Effector memory CD4-positive, alpha-beta T cell (primary cell): ENCODE measurements around the gene MUC16.

ENCODE experiments used
- DNase-seq, 3 donors: peaks; one replicate each; pipeline ENCODE4 v3.0.0-alpha.2; 2020
- H3K27ac ChIP-seq: 2 replicates; pipeline ENCODE4 v1.7.0; 2013; ENCODE audit warnings: mild to moderate bottlenecking, low read length, moderate library complexity; ENCODE audit not compliant: insufficient read depth, poor library complexity, severe bottlenecking
- H3K27me3 ChIP-seq: replicated peaks from 2 replicates; pipeline ENCODE4 v1.7.0; 2013; ENCODE audit warnings: mild to moderate bottlenecking, low read length; ENCODE audit not compliant: insufficient read depth, control insufficient read depth, poor library complexity, severe bottlenecking
- H3K36me3 ChIP-seq: 2 replicates; pipeline ENCODE4 v1.7.0; 2013; ENCODE audit warnings: mild to moderate bottlenecking, low read length, moderate library complexity; ENCODE audit not compliant: control insufficient read depth, insufficient read depth
- H3K4me1 ChIP-seq: 2 replicates; pipeline ENCODE4 v1.7.0; 2013; ENCODE audit warnings: low read length, mild to moderate bottlenecking; ENCODE audit not compliant: control insufficient read depth, insufficient read depth, poor library complexity, severe bottlenecking
- H3K4me3 ChIP-seq: 2 replicates; pipeline ENCODE4 v1.7.0; 2013; ENCODE audit warnings: low read length, low read depth, mild to moderate bottlenecking; ENCODE audit not compliant: insufficient read depth, poor library complexity, severe bottlenecking
- H3K9me3 ChIP-seq: 2 replicates; pipeline ENCODE4 v1.7.0; 2013; ENCODE audit warnings: mild to moderate bottlenecking, low read length, moderate library complexity; ENCODE audit not compliant: control insufficient read depth

The MUC16 gene

DNA sequence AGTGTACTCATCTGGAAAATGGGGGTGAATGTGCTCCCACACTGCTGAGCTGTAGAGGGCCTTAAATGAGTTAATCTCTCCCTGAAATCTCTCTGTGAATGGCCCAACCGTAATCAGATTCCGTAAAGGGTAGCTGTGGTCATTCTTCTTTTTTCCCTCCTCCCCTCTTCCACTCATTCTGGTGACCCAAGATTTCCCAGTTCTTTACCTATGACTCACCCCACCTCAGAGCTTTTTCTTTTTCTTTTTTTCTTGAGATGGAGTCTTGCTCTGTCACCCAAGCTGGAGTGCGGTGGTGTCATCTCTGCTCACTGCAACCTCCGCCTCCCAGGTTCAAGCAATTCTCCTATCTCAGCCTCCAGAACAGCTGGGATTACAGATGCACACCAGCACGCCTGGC lies 33.3 kb upstream of the MUC16 start:
- DNase-seq, result no peak
- Histone ChIP-seq H3K36me3 (no peaks in the 10 kb centered on the region), H3K9me3 (no peaks in the 10 kb centered on the region), H3K4me3 (no peak overlapping the region), H3K27me3 (no peaks in the 10 kb centered on the region), H3K4me1 (no peaks in the 10 kb centered on the region), H3K27ac (no peak overlapping the region)

DNA sequence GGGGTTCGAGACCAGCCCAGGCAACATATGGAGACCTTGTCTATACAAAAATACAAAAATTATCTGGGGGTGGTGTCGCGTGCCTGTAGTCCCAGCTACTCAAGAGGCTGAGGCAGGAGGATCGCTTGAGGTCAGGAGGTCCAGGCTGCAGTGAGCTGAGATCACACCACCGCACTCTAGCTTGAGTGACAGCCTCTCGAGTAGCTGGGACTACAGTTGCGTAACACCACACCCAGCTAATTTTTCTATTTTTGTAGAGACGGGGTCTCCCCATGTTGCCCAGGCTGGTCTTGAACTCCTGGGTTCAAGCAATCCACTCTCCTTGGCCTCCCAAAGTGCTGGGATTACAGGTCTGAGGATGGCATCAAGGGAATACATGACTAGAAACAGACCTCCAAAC lies 30.8 kb upstream of the MUC16 start:
- Histone ChIP-seq H3K9me3 (no peaks in the 10 kb centered on the region), H3K27me3 (no peaks in the 10 kb centered on the region), H3K4me3 (no peak overlapping the region), H3K27ac (no peak overlapping the region), H3K4me1 (no peaks in the 10 kb centered on the region), H3K36me3 (no peaks in the 10 kb centered on the region)
- no peak for DNase-seq

DNA sequence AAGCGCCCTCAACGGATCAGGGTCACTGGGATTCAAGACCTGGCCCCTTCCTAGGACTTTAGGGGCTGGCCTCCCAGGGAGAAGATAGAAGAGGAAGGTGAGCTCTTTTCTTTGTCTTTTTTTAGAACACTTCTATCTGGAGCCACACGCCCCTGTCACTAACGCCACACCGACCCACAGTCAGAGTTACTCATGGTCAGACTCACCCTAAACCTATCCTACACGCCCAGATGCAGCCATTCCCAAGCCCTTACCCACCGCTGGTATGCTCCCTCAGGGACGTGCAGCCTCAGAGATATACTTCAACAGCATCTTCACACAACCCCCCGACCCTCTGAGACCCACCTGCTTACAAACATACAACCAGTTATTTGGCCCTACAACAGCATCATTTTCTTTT lies 29.9 kb upstream of the MUC16 start:
- no peak overlapping the region for H3K4me3 ChIP-seq
- H3K27ac ChIP-seq, result no peak overlapping the region
- no peaks in the 10 kb centered on the region for H3K4me1 ChIP-seq
- no peaks in the 10 kb centered on the region for H3K9me3 ChIP-seq
- DNase-seq, result no peak
- H3K27me3 ChIP-seq, result no peaks in the 10 kb centered on the region
- H3K36me3 ChIP-seq, result no peaks in the 10 kb centered on the region

DNA sequence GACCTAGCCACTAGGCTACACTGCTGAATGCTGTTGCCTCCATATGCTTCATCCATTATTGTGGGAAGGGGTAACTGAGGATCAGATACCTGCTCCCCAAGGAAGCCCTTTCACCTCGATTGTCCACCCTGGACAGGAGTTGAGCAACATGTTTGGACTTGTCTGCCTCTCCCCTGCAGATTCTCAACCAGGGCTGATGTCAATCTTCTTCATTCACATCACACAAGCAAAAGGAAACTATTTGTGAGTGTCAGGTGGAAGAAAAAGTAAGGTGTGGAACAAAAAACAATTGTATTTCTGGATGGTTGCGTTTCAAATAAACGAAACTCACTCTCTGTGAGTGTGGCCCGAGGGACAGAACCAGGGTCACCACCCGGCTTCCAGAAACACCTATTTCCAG lies 29.5 kb upstream of the MUC16 start:
- Histone ChIP-seq H3K36me3 (no peaks in the 10 kb centered on the region), H3K4me3 (no peak overlapping the region), H3K27ac (no peak overlapping the region), H3K4me1 (no peaks in the 10 kb centered on the region), H3K27me3 (no peaks in the 10 kb centered on the region), H3K9me3 (no peaks in the 10 kb centered on the region)
- no peak for DNase-seq

DNA sequence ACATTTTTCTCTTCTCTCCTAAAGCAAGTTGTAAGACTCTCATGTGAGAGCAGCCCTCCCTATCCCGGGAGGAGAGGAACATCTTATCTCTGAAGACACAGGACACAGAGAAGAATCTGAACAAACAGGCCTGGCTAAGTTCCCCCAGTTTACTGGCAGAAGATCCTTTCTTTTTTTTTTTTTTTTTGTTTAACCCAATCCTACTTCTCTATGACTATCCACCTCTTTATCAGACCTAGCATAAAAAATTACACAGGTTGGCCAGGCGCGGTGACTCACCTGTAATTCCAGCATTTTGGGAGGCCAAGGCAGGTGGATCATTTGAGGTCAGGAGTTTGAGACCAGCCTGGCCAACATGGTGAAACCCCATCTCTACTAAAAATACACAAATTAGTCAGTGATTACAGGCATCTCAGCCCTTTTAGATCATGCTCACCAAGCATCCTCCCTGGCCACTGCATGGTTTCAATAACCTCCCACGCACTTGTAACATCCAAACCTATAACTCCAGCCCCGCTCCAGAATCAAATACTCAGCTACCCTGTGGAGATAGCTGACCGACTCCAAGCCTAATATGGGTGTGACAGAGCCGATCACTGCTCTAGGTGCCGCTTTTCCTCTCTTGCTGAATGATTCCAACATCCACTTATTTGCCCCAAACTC lies 27.3 kb upstream of the MUC16 start:
- no peak for DNase-seq
- Histone ChIP-seq H3K36me3 (no peaks in the 10 kb centered on the region), H3K9me3 (no peaks in the 10 kb centered on the region), H3K27ac (no peak overlapping the region), H3K4me1 (no peaks in the 10 kb centered on the region), H3K4me3 (no peak overlapping the region), H3K27me3 (no peaks in the 10 kb centered on the region)

DNA sequence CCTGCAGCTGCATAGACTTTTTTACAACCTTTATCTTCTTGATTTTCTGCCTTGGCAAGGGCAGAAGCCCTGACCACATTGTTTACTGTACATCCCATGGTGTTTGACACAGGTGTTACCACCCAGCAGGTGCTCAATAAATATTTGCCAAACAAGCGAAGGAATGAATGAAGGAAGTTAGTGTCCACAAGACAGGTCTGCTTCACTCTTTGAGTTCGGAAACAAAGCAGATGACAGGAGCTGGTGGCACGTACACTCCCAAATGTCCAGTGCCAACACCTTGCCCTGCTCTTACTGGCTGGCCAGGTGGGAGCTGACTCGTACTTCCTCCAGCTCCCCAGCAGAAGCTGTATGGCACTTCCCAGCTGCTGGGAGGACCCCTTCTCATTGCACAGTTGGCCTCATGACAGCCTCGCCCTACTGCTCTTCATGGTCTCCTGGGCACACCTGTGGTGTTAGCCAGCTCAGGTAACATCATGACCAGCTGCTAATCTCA lies 22.0 kb upstream of the MUC16 start:
- no peaks in the 10 kb centered on the region for H3K9me3 ChIP-seq

DNA sequence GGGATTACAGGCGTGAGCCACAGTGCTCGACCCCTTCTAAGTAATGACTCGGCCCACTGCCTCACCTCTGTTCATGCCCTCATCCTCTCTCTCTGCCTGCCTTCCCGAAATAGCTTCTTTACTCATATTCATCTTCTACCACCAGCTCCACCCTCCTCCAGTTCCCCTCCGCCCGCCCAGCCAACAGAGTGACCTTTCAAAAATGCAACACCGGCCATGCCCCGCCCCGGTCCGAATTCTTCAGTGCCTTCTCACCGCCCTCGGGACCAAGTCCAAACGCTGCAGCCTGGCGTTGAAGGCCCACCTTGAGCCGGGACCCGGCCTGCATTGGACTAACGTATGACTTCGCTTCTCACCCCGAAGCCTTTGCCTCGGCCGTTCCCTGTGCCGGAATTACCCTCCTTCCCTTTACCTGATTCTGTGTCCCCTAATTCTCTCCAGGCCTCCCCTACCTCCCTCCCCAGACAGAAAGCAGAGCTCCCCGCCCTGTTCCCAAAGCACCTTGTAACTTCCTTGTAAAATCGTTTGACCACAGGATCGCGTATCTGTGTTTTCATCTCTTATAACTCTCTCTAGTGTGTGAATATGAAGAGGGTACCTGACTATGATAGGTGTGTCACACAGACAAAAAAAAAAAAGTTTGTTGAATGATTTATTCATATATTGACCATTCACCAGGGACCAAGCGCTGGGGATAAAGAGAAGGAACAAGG lies 8.1 kb upstream of the MUC16 start:
- H3K9me3 ChIP-seq, result no peaks in the 10 kb centered on the region
- no peaks in the 10 kb centered on the region for H3K36me3 ChIP-seq
- no peak for DNase-seq
- no peaks in the 10 kb centered on the region for H3K27me3 ChIP-seq
- H3K4me3 ChIP-seq, result no peak overlapping the region
- H3K27ac ChIP-seq, result no peak overlapping the region
- H3K4me1 ChIP-seq, result no peaks in the 10 kb centered on the region

More for the DNA sequence above, 22.0 kb upstream of the MUC16 start:
- Histone ChIP-seq H3K27ac (no peak overlapping the region), H3K4me3 (no peak overlapping the region), H3K4me1 (no peaks in the 10 kb centered on the region), H3K36me3 (no peaks in the 10 kb centered on the region), H3K27me3 (no peaks in the 10 kb centered on the region)
- no peak for DNase-seq

DNA sequence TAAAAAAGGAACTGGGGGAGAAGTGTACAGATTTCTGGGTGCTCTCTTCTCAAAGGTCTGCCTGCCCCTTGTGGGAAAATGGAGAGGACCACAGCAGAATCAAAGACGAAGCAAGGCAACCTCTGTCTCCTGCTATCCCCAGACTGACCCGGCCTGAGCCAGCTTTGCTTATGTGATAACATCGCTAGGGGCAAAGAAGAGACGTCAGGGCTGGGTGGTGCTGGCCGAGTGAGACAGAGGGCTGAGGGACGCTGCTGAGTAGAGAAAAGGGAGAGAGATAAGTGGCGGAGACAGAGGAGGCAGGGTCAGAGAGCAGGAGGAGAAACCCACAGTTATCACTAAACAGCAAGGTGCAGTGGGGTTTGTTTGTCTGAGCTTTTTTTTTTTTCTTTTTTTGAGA lies 4.6 kb upstream of the MUC16 start:
- no peak for DNase-seq
- Histone ChIP-seq H3K4me1 (no peaks in the 10 kb centered on the region), H3K9me3 (no peaks in the 10 kb centered on the region), H3K27me3 (no peaks in the 10 kb centered on the region), H3K4me3 (no peak overlapping the region), H3K36me3 (no peaks in the 10 kb centered on the region), H3K27ac (no peak overlapping the region)

DNA sequence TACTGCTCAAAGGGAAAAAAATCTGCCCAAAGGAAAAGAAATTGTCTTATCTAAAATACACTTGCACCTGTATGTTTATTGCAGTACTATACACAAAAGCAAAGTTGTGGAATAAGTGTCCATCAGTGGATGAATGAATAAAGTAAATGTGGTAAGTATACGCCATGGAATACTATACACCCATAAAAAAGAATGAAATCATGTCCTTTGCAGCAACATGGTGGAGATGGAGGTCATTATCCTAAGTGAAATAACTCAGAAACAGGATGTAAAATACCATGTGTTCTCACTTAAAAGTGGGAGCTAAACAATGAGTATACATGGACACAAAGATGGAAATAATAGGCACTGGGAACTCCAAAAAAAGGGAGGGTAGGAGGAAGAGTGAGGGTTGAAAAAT lies 3.8 kb upstream of the MUC16 start:
- no peak for DNase-seq
- H3K9me3 ChIP-seq, result no peaks in the 10 kb centered on the region
- H3K27me3 ChIP-seq, result no peaks in the 10 kb centered on the region
- H3K4me3 ChIP-seq, result no peak overlapping the region
- no peaks in the 10 kb centered on the region for H3K36me3 ChIP-seq
- no peaks in the 10 kb centered on the region for H3K4me1 ChIP-seq
- H3K27ac ChIP-seq, result no peak overlapping the region

DNA sequence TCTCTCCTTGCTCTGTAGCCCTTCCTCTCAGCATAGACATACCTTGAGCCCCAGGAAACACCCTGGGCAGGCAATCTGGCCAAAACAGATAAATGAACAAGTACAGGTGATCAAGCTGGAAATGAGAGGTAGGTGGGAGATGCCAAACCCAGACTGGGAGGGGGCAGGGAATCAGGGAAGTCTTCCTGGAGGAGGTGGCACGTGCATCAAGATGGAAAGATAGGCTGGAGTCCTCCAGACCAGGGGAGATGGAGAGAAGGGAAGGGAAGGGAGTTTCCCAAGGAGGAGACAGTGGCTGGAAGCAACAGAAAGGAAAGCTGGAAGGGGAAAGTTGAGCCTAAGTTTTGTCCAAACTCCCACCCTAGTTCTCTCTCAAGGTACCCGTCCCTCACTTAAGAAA lies 1.7 kb upstream of the MUC16 start:
- Histone ChIP-seq H3K27ac (no peak overlapping the region), H3K27me3 (no peaks in the 10 kb centered on the region), H3K36me3 (no peaks in the 10 kb centered on the region), H3K4me3 (no peak overlapping the region), H3K9me3 (no peaks in the 10 kb centered on the region), H3K4me1 (no peaks in the 10 kb centered on the region)
- no peak for DNase-seq
